GM19023 (cell line): ENCODE results near the gene MYOCOS.
A peak's percentile ranks its signal among the peaks of the same experiment; 100 is the strongest.

Experiments
- ATAC-seq: cut with Tn5 transposase; IDR thresholded peaks from one replicate; pipeline ENCODE4 v1.9.1; 2021; ENCODE audit warnings: mild to moderate bottlenecking, moderate library complexity; ENCODE audit not compliant: unreplicated experiment

The MYOCOS gene

GRCh38 chr1:171623651-171624331, 1.7 kb downstream of the MYOCOS start:
- no peak for ATAC-seq

DNA sequence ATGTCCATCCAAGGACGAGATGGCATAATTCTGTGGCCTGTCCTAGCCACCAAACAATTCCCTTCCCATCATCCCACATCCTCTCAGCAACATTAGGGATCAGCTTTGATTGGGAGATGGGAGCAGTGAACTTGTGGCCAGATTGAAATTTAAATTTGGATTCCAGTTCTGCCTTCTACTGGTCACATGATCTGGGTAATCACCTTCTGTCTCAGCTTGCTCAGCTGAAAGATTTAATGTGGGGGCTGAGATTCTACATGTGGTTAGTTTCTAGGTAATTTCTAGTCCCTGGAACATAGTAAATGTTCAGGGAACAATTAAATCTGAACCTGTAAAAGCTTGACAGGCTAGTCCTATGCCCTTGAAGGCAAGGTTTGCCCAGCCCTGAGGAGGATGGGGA, 3.2 kb downstream of the MYOCOS start:
- no peak for ATAC-seq

GRCh38 chr1:171627020-171627419, 5.0 kb downstream of the MYOCOS start:
- no peak for ATAC-seq

DNA sequence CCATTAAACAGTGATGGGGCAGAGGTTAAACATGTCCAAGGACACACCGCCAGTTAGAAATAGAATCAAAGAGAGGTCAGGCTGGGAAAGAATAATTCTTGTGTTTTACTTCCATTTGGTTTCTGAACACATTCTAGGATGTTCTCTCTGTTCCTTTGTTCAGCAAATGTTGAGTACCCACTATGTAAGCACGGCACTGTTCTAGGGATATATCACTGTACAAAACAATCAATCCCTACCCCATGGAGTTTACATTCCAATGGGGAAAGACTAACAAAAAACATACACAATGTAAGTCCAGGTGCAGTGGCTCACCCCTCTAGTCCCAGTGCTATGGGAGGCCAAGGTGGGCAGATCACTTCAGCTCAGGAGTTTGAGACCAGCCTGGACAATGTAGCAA, 6.2 kb downstream of the MYOCOS start:
- ATAC-seq, result no peak

- ATAC-seq, result no peak
Measured at GRCh38 chr1:171635661-171636060, 13.6 kb downstream of the MYOCOS start.

- ATAC-seq, result no peak
Measured at GRCh38 chr1:171636141-171636540, 14.1 kb downstream of the MYOCOS start.

DNA sequence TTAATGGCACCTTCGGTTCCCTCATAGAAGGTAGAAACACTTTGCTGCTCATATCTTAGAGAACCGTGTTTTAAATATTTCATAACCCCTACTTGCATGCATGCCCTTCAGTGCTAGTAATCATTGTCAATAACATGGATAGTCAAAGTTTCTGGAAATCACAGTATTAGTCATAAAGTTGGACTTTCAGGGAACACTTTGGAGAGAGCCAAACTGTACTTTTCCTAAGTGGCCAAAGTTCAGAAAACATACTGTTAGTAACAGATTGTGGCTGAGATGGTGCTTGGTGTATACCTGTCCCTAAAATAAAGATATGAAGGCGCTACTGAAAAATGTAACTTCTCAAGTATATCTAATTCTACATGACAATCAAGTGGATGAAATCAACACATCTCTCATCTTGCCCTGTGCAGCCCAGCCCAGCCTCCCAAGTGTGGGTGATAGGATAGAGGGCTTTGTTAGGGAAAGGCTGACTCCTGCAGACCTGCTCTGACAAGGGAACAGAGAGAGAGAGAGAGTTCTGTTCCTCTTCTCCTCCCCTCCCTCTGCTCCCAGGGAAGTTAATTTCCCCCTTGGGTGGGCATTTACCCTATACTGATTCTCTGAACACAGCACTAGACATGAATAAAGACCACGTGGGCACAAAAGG, 16.0 kb downstream of the MYOCOS start:
- no peak for ATAC-seq

- no peak for ATAC-seq
Measured at GRCh38 chr1:171640225-171640624, 18.2 kb downstream of the MYOCOS start.

DNA sequence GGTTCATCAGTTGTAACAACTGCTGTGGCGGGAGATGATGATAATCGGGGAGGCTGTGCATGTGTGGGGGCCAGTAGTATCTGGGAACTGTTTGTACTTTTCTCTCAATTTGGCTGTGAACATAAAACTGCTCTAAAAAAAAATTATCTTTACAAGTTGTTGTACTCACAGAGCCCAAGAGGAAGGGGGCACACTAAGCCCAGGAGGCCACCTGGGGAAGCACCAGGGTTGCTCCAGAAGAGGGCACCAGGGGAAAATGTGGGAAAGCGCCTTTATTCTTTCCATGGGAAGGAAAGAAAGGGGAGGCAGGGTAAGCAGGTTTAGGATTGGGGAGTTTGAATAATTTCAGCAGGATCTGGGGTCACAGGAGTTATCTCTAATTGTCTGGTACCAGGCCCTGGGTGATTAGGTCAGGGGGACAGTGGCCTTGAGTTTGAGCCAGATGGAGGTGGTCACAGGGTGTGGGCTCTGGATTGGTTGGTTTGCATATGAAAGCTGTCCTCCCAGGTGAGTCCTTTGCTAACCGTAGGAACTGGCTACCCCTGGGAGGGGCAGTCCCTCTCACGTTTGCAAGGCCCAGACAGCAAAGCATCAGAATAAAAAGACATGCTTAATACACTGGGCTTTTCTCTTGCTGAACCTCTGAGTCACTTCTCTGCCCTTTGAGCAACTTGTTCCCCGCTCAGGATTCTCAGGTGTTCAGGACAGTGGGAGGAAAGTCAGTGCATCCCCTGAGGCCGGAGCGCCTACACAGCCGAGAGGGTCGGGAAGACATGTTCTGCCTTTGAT, 19.2 kb downstream of the MYOCOS start:
- ATAC-seq, result no peak

- no peak for ATAC-seq
Measured at GRCh38 chr1:171642197-171642596, 20.2 kb downstream of the MYOCOS start.

- ATAC-seq, result no peak
Measured at GRCh38 chr1:171643156-171643555, 21.1 kb downstream of the MYOCOS start.

DNA sequence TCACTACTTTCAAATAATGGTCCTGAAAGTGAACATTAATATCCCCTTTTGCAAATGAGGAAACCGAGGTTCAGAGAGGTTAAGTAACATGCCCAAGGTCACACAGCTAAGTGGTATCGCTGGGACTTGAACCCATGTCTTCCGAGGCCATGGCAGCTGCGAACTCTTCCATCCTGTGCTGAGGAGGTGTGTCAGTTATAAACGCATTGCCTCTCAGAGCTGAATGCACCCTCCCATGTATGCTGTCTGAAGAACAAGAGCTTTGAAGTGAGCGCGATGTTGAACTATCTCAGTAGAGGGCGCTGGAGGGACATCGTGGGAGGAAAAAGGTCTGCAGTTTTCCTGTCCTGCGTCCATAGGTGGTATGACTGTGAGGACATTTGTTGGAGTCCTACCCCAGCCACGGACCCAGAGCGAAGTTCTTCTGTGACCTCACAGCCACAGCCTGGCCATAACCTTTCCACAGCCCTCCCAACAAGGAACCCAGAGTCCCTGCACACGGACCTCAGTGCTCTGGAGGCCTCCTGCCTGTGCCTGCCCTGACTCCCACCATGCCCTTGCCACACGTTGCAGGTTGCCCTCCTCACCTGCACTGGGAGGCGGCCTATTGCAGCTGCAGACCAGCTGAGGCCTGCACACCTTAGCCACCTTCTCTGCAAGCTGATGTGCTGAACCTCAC, 22.9 kb downstream of the MYOCOS start:
- peak; percentile 70 for ATAC-seq

DNA sequence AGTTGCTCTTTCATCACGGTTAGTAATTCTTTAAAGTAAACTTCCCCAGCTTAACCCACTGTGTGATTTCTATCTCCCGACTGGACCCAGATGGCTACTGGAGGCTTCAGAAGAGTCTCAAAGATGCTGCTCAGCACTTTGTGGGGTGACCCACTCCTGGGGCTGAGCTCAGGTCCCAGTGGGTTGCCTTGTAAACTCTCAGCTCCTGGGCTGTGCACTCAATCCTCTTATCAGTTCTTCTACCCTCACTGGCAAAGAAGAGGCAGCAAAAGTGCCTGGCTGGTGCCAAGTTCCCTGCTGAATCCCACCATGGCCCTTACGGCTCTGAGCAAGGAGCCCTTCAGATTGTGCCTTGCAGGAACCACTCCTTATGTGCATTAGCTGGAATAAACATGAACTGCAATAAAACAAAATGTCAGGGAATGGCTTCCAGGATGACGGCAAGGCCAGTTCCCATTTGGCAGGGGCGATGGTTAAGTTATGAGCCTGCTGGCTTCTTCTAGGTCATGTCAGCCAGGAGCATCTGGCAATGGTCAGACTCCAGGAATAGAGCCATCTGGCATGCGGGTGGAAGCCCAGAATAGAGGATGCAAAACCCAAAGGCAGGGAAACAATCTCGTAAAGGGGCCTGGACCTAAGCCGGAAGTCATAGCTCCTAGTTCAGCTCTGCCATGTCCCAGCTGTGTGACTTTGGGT, 23.7 kb downstream of the MYOCOS start:
- no peak for ATAC-seq

- no peak for ATAC-seq
Measured at GRCh38 chr1:171646249-171646560, 24.2 kb downstream of the MYOCOS start.

DNA sequence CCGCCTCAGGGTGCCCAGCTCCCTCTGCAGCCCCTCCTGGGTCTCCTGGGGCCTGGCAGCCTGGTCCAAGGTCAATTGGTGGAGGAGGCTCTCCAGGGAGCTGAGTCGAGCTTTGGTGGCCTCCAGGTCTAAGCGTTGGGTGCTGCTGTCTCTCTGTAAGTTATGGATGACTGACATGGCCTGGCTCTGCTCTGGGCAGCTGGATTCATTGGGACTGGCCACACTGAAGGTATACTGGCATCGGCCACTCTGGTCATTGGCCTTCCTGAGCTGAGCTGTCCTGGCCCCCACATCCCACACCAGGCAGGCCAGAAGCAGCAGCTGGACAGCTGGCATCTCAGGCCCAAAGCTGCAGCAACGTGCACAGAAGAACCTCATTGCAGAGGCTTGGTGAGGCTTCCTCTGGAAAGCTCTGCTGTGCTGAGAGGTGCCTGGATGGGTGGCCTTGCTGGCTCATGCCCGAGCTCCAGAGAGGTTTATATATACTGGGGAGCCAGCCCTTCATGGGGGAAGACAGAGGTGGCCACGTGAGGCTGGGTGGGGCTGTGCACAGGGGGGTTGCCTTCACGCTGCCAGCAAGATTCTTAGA, 30.3 kb downstream of the MYOCOS start, which contains the start of gene MYOC:
TSS of gene MYOC (minus strand) at position 455 of the 589 bp plus-strand sequence. CDS start at position 378, 77 bp downstream.
- ATAC-seq, result no peak

GRCh38 chr1:171653796-171654195, 31.8 kb downstream of the MYOCOS start:
- ATAC-seq, result no peak

- ATAC-seq, result no peak
Measured at GRCh38 chr1:171654201-171654941, 32.3 kb downstream of the MYOCOS start.

DNA sequence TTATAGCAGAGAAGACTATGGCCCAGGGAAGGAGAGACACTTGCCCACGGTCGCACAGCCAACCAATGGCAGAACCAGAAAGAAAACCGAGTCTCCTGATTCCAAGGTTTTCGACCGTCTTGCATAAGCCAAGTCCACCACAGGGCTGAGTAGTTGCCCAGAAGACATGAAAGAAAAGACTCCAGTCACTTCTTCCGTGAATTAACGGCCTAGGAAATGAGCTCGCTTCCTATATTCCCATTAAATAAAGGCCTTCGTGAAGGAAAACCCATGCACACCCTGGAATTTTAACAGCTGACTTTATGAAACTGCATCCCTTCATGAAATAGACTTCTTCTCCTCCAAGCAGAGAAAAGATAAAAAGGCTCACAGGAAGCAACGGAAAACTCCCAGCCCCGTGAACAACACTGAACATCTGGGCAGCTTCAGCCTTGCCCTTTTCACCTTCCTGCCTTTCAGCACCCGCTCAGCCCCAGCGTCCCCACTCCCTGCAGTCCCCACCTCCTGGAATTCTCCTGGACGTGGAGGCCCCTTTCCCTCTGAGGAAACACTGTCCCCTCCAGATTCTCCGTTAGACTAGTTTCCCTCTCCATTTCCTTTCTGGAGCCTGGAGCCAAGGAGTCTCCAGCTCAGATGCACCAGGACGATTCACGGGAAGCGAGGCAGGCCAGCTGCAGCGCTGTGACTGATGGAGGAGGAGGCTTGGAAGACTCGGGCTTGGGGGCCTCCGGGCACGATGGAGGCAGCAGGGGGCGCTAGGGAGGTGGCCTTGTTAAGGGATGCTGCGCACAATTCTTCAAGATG, 33.1 kb downstream of the MYOCOS start:
- peak; percentile 63 for ATAC-seq

DNA sequence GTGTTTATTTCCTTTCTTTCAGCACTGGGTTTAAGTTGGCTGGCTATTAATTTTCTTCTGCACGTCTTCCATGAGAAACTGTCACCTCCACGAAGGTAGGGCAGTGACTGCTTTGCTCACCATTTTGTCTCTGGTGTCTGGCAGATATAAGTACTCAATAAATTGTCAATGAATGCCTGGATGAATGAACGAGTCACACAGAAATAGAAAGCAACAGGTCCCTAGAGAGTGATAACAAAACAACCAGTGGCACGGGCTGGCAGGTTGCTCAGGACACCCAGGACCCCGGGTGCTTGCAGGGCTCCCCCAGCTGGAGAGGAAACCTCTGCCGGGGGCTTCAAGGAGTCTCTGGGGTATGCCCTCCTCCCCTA, 33.7 kb downstream of the MYOCOS start:
- ATAC-seq, result no peak
